ENCODE measurements around the gene S1PR2.

- TF ChIP-seq CTCF (IDR thresholded peaks at IDR 0.05) (no peak), POLR2A (IDR thresholded peaks at IDR 0.05) (no peak)
Measured at GRCh38 chr19:10266706-10267105, 35.6 kb upstream of the S1PR2 start.

Data from ovary (tissue), 3 donors.